Fibroblast of mammary gland (primary cell): Measurements from ENCODE around the gene ERI3.

ENCODE experiments used
- DNase-seq: peaks from one replicate; pipeline ENCODE4 v3.0.0-alpha.2; 2010; ENCODE audit warnings: low read depth
- H3K4me3 ChIP-seq: 2 replicates; pipeline ENCODE4 v1.5.1; 2011; ENCODE audit warnings: low read depth, mild to moderate bottlenecking, low read length, moderate library complexity; ENCODE audit not compliant: control insufficient read depth
- CTCF ChIP-seq: conservative IDR thresholded peaks from 2 replicates; pipeline ENCODE4 v1.5.1; 2011; ENCODE audit warnings: low read depth, low read length, inconsistent platforms; ENCODE audit not compliant: control insufficient read depth, insufficient read depth

Gene ERI3

GRCh38 chr1:44200336-44200735 is 154.7 kb downstream of the ERI3 start:
- no peak for DNase-seq
- TF ChIP-seq CTCF, result no peak
- H3K4me3 ChIP-seq, result no peak overlapping the region

GRCh38 chr1:44174630-44175029 is 180.4 kb downstream of the ERI3 start:
- H3K4me3 ChIP-seq, result no peak overlapping the region
- no peak for DNase-seq
- TF ChIP-seq CTCF, result no peak
